PC-3 (cell line): ENCODE data around the gene GSG1L. TPM values are rescaled to one million over a fixed set of nuclear protein-coding genes. Genes with fewer than 3 reads are reported as not detected.

Experiments
- ATAC-seq: fragments of 200-7000 bp; cut with Tn5 transposase; 2 replicates; pipeline ENCODE4 v1.9.1; 2020; ENCODE audit warnings: mild to moderate bottlenecking, moderate library complexity
- BruUV-seq: library from RNA; stranded (reverse); fragments of 400-500 nt; replicated peaks from 2 replicates; lab custom pipeline; 2021; lab: Mats Ljungman, UMichigan
- CTCF ChIA-PET: fragments of 300-600 bp; sonication (Branson Sonifier 250); formaldehyde crosslinking; loops from one replicate; lab custom pipeline; 2022; ENCODE audit warnings: antibody characterized with exemption; lab: Charles Lee
- POLR2A ChIA-PET: fragments of 300-600 bp; sonication (Branson Sonifier 250); formaldehyde crosslinking; loops from one replicate; lab custom pipeline; 2022; ENCODE audit warnings: antibody characterized with exemption; ENCODE audit not compliant: unreplicated experiment; lab: Charles Lee
- DNase-seq: peaks from one replicate; pipeline ENCODE4 v3.0.0-alpha.2; 2015
- H2AFZ ChIP-seq: fragments of 300-600 bp; sonication (generic); 2 replicates; pipeline ENCODE4 v1.6.0; 2016; ENCODE audit warnings: antibody characterized with exemption, low read length
- H3F3A ChIP-seq: fragments of 300-600 bp; sonication (generic); one replicate; pipeline ENCODE4 v1.6.0; 2017; ENCODE audit warnings: antibody characterized with exemption, low read length, control low read depth, mild to moderate bottlenecking; ENCODE audit not compliant: unreplicated experiment
- H3K27ac ChIP-seq: fragments of 300-600 bp; sonication (generic); 2 replicates; pipeline ENCODE4 v1.5.1; 2016; ENCODE audit warnings: mild to moderate bottlenecking, low read length
- H3K27me3 ChIP-seq: fragments of 300-600 bp; sonication (generic); 2 replicates; pipeline ENCODE4 v1.6.1; 2016; ENCODE audit warnings: low read length, mixed read lengths
- H3K36me3 ChIP-seq: fragments of 300-600 bp; sonication (generic); 2 replicates; pipeline ENCODE4 v1.6.1; 2016; ENCODE audit warnings: low read depth, mixed run types, low read length, mixed read lengths
- H3K4me1 ChIP-seq: fragments of 300-600 bp; sonication (generic); 2 replicates; pipeline ENCODE4 v1.5.1; 2016; ENCODE audit warnings: low read length; ENCODE audit not compliant: insufficient read depth
- H3K4me2 ChIP-seq: fragments of 300-600 bp; sonication (generic); 2 replicates; pipeline ENCODE4 v1.6.0; 2016; ENCODE audit warnings: low read length
- H3K4me3 ChIP-seq: fragments of 300-600 bp; sonication (generic); 2 replicates; pipeline ENCODE4 v1.5.1; 2016; ENCODE audit warnings: mild to moderate bottlenecking, low read length, mixed read lengths
- H3K79me2 ChIP-seq: fragments of 300-600 bp; sonication (generic); 2 replicates; pipeline ENCODE4 v1.6.1; 2017; ENCODE audit warnings: low read length, mixed read lengths
- H3K9ac ChIP-seq: fragments of 300-600 bp; sonication (generic); 2 replicates; pipeline ENCODE4 v1.6.0; 2016; ENCODE audit warnings: mild to moderate bottlenecking, low read length
- H3K9me2 ChIP-seq: fragments of 300-600 bp; sonication (generic); replicated peaks from 2 replicates; pipeline ENCODE4 v1.6.1; 2016; ENCODE audit warnings: mixed run types, low read length, mixed read lengths
- H3K9me3 ChIP-seq: fragments of 300-600 bp; sonication (generic); 2 replicates; pipeline ENCODE4 v1.6.1; 2016; ENCODE audit warnings: low read length, mixed read lengths
- H4K20me1 ChIP-seq: fragments of 300-600 bp; sonication (generic); 2 replicates; pipeline ENCODE4 v1.6.1; 2016; ENCODE audit warnings: low read length, mixed read lengths
- EZH2 ChIP-seq: fragments of 300-600 bp; sonication (generic); IDR thresholded peaks from one replicate; pipeline ENCODE4 v1.6.1; 2017; ENCODE audit warnings: antibody characterized with exemption, mild to moderate bottlenecking, low read length; ENCODE audit not compliant: unreplicated experiment
- EZH2phosphoT487 ChIP-seq: fragments of 300-600 bp; sonication (generic); IDR thresholded peaks from 2 replicates; pipeline ENCODE4 v1.6.1; 2018; ENCODE audit warnings: mild to moderate bottlenecking, antibody characterized with exemption, low read length, borderline replicate concordance
- intact Hi-C: fragments of 100-400 bp; cut with micrococcal nuclease; formaldehyde crosslinking; loops from 2 replicates; pipeline ENCODE4 v1.9.0; 2023
- total RNA-seq: library from RNA; depleted of rRNA; stranded (reverse); fragments of >200 nt; gene quantifications from 2 replicates; pipeline ENCODE4 v1.2.3, GENCODE V29; 2014
- TF ChIP-seq, protein P1 (sequence below): fragments of 300-600 bp; sonication (generic); conservative IDR thresholded peaks from 2 replicates; pipeline ENCODE4 v1.5.1; 2017; ENCODE audit warnings: antibody characterized with exemption, low read depth, mild to moderate bottlenecking, low read length

Gene GSG1L
- total RNA-seq, 1 experiment from 2014 or later: not detected

DNA sequence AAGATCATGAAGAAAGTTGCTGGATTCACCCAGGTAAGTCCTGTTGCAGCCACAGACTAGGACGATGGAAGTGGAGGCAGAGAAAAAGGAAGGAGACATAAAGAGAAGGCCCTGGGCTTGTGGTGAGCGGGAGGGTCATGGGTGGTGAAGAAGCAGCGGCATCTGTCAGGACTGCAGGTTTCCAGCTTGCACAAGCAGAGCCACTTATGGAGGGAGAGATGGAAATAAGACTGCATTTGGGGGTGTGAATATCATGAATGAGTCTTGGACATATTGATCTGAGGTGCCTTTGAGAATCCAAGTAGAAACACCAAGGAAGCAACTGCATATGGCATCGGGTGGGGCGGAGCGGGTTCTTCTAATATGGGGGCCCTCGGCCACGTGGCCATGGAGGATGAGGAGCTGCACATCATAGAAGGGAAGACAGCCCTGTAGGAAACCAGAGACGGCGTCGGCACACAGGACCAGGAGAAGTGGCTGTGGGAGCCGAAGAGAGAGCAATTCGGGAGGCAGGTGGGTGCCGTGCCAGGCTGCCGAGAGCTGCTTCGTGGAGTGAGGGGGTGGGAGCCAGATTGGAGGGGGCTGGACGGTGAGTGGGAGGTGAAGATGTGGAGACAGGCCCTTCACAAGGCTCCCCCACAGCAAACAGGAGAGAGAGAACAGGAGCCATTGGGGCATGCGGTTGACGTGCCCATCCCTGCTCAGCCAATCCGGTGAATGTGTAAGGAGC is 243.5 kb downstream of the GSG1L start:
- Histone ChIP-seq H3K4me2 (no peak overlapping the region), H3K79me2 (no peaks in the 10 kb centered on the region), H3K9ac (no peak overlapping the region), H2AFZ (no peak overlapping the region), H3K27ac (no peak overlapping the region), H3F3A (no peaks in the 10 kb centered on the region), H3K4me1 (no peaks in the 10 kb centered on the region), H3K27me3 (peaks cover 51% of the 10 kb centered on the region), H3K9me3 (no peaks in the 10 kb centered on the region), H3K4me3 (no peak overlapping the region), H3K9me2 (no peaks in the 10 kb centered on the region), H3K36me3 (no peaks in the 10 kb centered on the region), H4K20me1 (no peaks in the 10 kb centered on the region)
- TF ChIP-seq EZH2: no peak
- TF ChIP-seq EZH2phosphoT487: no peak
- TF ChIP-seq, protein P1, sequence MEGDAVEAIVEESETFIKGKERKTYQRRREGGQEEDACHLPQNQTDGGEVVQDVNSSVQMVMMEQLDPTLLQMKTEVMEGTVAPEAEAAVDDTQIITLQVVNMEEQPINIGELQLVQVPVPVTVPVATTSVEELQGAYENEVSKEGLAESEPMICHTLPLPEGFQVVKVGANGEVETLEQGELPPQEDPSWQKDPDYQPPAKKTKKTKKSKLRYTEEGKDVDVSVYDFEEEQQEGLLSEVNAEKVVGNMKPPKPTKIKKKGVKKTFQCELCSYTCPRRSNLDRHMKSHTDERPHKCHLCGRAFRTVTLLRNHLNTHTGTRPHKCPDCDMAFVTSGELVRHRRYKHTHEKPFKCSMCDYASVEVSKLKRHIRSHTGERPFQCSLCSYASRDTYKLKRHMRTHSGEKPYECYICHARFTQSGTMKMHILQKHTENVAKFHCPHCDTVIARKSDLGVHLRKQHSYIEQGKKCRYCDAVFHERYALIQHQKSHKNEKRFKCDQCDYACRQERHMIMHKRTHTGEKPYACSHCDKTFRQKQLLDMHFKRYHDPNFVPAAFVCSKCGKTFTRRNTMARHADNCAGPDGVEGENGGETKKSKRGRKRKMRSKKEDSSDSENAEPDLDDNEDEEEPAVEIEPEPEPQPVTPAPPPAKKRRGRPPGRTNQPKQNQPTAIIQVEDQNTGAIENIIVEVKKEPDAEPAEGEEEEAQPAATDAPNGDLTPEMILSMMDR: no peak
- intact Hi-C loops: loop anchor here (5.0 kb wide), 1 partner anchor 178 kb away; no protein-coding TSS in a partner anchor
- ChIA-PET POLR2A (no interaction called here), CTCF (no interaction called here)
- no TSS peak for BruUV-seq
- no peak for ATAC-seq
- DNase-seq: no peak

DNA sequence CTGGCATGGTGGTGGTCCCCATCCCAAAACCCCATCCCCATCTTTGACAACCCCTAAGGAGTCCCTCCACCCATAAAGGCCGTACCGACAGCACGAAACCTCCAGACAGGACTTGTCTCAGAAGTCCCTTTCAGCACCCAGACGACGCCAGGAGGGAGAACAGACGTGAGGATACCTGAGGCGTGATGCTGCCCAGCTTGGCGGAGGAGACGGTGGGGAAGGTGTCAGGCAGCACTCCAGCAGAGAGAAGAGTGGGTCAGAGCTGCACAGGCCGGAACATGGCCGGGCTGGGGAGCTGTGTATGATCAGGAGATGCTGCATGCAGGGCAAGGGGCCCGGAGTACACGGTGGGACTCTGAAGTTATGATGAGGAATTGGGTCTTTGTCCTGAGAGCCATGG is 244.2 kb downstream of the GSG1L start:
- ChIA-PET POLR2A (no interaction called here), CTCF (no interaction called here)
- no TSS peak for BruUV-seq
- intact Hi-C loops: no loop called here
- Histone ChIP-seq H3K4me2 (no peak overlapping the region), H3K79me2 (no peaks in the 10 kb centered on the region), H3K27me3 (peaks cover 51% of the 10 kb centered on the region), H4K20me1 (no peaks in the 10 kb centered on the region), H2AFZ (no peak overlapping the region), H3K9me3 (no peaks in the 10 kb centered on the region), H3K4me1 (no peaks in the 10 kb centered on the region), H3K4me3 (no peak overlapping the region), H3K36me3 (no peaks in the 10 kb centered on the region), H3F3A (no peaks in the 10 kb centered on the region), H3K9ac (no peak overlapping the region), H3K9me2 (no peaks in the 10 kb centered on the region), H3K27ac (no peak overlapping the region)
- ATAC-seq: no peak
- DNase-seq: no peak
- TF ChIP-seq EZH2phosphoT487 (no peak), EZH2 (no peak)
- TF ChIP-seq, protein P1: no peak

DNA sequence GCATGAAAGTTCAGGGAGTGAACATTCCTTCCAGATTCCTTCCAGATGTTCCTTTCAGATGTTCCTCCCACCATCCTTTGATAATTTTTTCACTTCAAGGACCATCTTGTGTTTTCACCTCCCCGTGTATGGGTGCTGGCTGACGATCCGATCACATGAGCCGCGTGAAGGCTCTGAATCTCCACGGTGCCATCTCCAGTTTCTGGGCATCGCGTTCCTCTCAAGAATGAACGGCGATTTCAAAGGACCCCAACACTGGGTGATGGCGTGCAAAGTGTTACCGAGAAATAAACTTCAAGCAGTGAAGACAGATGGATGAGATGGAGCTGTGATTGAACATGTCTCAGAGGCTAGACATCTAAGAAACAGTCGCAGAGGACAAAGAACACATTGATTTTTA is 245.3 kb downstream of the GSG1L start:
- Histone ChIP-seq H4K20me1 (no peaks in the 10 kb centered on the region), H3K4me3 (no peak overlapping the region), H3K9me3 (no peaks in the 10 kb centered on the region), H3F3A (no peaks in the 10 kb centered on the region), H3K27me3 (peaks cover 51% of the 10 kb centered on the region), H3K79me2 (no peaks in the 10 kb centered on the region), H3K9me2 (no peaks in the 10 kb centered on the region), H3K4me1 (no peaks in the 10 kb centered on the region), H3K27ac (no peak overlapping the region), H2AFZ (no peak overlapping the region), H3K36me3 (no peaks in the 10 kb centered on the region), H3K9ac (no peak overlapping the region), H3K4me2 (no peak overlapping the region)
- ATAC-seq (no peak), DNase-seq (no peak)
- ChIA-PET POLR2A (no interaction called here), CTCF (no interaction called here)
- intact Hi-C loops: no loop called here
- TF ChIP-seq EZH2 (no peak), EZH2phosphoT487 (no peak)
- TF ChIP-seq, protein P1: no peak
- no TSS peak for BruUV-seq
